ENCODE results near the gene MRPS7. TPM values are rescaled to one million over a fixed set of nuclear protein-coding genes. Genes with fewer than 3 reads are reported as not detected.

MRPS7 gene
- total RNA-seq, 5 donors from 2014 or later (not counting 1 experiment from before 2014, with no cell fraction given) = 29.8 to 39.4 (median 33.6) TPM

DNA sequence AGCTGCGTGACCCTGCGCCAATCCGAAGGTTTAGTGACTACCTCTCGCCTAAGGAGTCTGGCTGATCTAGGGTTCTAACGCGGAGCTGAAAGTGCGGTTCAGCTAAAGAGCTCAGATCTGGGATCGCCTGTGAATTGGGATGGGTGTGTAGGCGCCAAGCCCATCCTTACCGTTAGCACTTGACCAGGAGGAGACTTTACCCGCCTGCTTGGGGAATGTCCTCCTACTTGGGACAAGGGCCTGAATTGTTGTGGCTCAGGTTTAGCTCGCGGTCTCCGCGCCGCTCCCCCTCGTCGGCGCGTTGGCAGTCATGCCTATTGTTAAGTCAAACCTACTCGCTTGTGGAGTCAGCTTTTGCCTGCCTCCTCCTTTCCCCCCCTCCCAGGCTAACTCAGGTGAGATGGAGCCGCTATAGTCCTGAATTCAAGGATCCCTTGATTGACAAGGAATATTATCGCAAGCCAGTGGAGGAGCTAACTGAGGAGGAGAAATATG lies 480 bp downstream of the MRPS7 start:
- DNase-seq (peak in 1 of 35 experiments; percentile 25), ATAC-seq (replicated peaks in 1 of 4) (peak in 1 of 4 experiments; percentile 8)
- H3K4me3 ChIP-seq (ENCODE audit: control insufficient read depth in 1 of 2, extremely low read depth in 1 of 2, low read length in 1 of 2) = peak overlapping the region; percentile 78 to 79
- peaks cover 9 to 40% of the 10 kb centered on the region in 2 donors for H3K36me3 ChIP-seq (ENCODE audit: control insufficient read depth in 2 of 2, extremely low read depth in 1 of 2, insufficient read depth in 1 of 2, low read length in 1 of 2)
- H3K27ac ChIP-seq (ENCODE audit: low read length) = peak overlapping the region; percentile 99
- H3K4me1 Mint-ChIP-seq = peaks cover 46 to 53% (median 50%) of the 10 kb centered on the region in 3 donors
- WGBS (ENCODE audit: insufficient coverage) = 1% methylated on average over 19 of the region's 23 CpGs
- H3K27me3 Mint-ChIP-seq = no peaks in the 10 kb centered on the region
- H3K36me3 Mint-ChIP-seq = peaks cover 15% of the 10 kb centered on the region
- ChIA-PET POLR2A (interaction anchor here (0.6 to 2.8 kb wide), 7 partner anchors 9 to 143 kb away, joined by 3 to 22 read pairs (median 8); partner anchors contain the start of genes GRB2 (in 2 of the 2), MIF4GD (in 2 of the 2) and SLC25A19 (in 1 of the 2)), CTCF (interaction anchor here (0.5 to 4.1 kb wide), 8 partner anchors 9 to 1255 kb away, joined by 3 to 58 read pairs (median 4); partner anchors contain the start of genes MIF4GD (in 1 of the 2) and SLC25A19 (in 1 of the 2))
- peak overlapping the region; percentile 94 to 97 (median 95) for H3K4me3 Mint-ChIP-seq
- H3K27me3 ChIP-seq (replicated peaks in 1 of 2; ENCODE audit: control insufficient read depth in 2 of 2, extremely low read depth in 1 of 2, insufficient read depth in 2 of 2, low read length in 1 of 2) = no peaks in the 10 kb centered on the region
- peaks cover 22 to 32% of the 10 kb centered on the region in 2 experiments for H3K4me1 ChIP-seq (ENCODE audit: control insufficient read depth in 1 of 2, extremely low read depth in 1 of 2, insufficient read depth in 2 of 2, low read length in 2 of 2)
- H3K27ac Mint-ChIP-seq = peak overlapping the region; percentile 99 to 100
- no peaks in the 10 kb centered on the region for H3K9me3 ChIP-seq
- H3K9me3 Mint-ChIP-seq = no peaks in the 10 kb centered on the region

DNA sequence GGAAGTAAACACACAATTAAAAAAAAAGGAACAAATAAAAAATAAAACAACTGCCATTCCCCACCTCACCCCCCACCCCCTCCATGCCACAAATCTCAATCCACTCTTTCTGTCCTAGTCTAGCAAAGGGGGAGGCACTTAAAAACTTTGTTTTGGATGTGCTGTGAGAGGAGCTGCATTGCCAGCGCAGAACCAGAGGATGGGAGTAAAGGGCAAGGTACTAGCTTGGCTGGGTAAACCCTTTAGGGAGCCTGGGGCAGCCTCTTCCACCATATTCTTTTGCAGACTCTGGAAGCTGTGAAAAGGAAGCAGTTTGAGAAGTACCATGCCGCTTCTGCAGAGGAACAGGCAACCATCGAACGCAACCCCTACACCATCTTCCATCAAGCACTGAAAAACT lies 1.4 kb downstream of the MRPS7 start:
- Mint-ChIP-seq H3K27me3 (no peaks in the 10 kb centered on the region), H3K4me3 (peak overlapping the region; percentile 94 to 97 (median 95)), H3K36me3 (peaks cover 19% of the 10 kb centered on the region), H3K4me1 (peaks cover 38 to 47% (median 47%) of the 10 kb centered on the region in 3 donors), H3K27ac (peak overlapping the region in 1 of 2 donors; percentile 100), H3K9me3 (no peaks in the 10 kb centered on the region)
- no peak for DNase-seq
- Histone ChIP-seq H3K4me1 (ENCODE audit: control insufficient read depth in 1 of 2, extremely low read depth in 1 of 2, insufficient read depth in 2 of 2, low read length in 2 of 2) (peaks cover 22 to 32% of the 10 kb centered on the region in 2 experiments), H3K27me3 (replicated peaks in 1 of 2; ENCODE audit: control insufficient read depth in 2 of 2, extremely low read depth in 1 of 2, insufficient read depth in 2 of 2, low read length in 1 of 2) (no peaks in the 10 kb centered on the region), H3K36me3 (ENCODE audit: control insufficient read depth in 2 of 2, extremely low read depth in 1 of 2, insufficient read depth in 1 of 2, low read length in 1 of 2) (peaks cover 9 to 44% of the 10 kb centered on the region in 2 donors), H3K9me3 (no peaks in the 10 kb centered on the region), H3K27ac (ENCODE audit: low read length) (no peak overlapping the region), H3K4me3 (ENCODE audit: control insufficient read depth in 1 of 2, extremely low read depth in 1 of 2, low read length in 1 of 2) (no peak overlapping the region)
- no CpG with 5 or more reads among the region's 4 CpGs for WGBS (ENCODE audit: insufficient coverage)
- ATAC-seq (replicated peaks in 1 of 4) = no peak
- ChIA-PET POLR2A (interaction anchor here (0.6 to 2.6 kb wide), 5 partner anchors 8 to 374 kb away, joined by 3 to 22 read pairs (median 6); partner anchors contain the start of genes MIF4GD (in 1 of the 2) and SLC25A19 (in 1 of the 2)), CTCF (interaction anchor here (0.5 to 4.1 kb wide), 6 partner anchors 8 to 742 kb away, joined by 4 to 58 read pairs (median 5); partner anchors contain the start of genes GRB2 (in 1 of the 2) and MIF4GD (in 1 of the 2))

DNA sequence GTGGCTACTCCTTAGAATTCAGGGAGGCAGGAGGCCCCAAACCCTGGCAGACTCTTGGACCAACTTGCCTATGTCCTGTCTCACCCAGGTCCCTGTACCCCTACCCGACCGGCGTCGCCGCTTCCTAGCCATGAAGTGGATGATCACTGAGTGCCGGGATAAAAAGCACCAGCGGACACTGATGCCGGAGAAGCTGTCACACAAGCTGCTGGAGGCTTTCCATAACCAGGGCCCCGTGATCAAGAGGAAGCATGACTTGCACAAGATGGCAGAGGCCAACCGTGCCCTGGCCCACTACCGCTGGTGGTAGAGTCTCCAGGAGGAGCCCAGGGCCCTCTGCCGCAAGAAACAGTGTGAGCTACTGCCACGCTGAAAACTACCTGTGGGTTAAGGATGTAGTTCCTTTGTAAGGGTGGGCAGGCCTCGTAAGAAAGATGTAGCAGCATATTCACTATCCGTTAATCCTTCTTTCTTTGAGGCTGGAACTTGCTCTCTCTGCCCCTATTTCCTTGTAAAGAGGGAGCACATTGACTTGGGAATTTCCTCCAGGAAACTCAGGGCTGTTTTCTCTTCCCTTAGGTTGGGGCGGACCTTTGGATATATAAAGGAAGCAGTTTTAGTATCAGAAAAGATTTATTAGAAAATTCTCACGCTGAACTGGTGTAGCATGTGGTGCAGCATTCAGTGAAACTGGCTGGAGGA lies 4.1 kb downstream of the MRPS7 start:
- Histone ChIP-seq H3K4me3 (ENCODE audit: control insufficient read depth in 1 of 2, extremely low read depth in 1 of 2, low read length in 1 of 2) (no peak overlapping the region), H3K27ac (ENCODE audit: low read length) (no peak overlapping the region), H3K9me3 (no peaks in the 10 kb centered on the region), H3K27me3 (replicated peaks in 1 of 2; ENCODE audit: control insufficient read depth in 2 of 2, extremely low read depth in 1 of 2, insufficient read depth in 2 of 2, low read length in 1 of 2) (no peaks in the 10 kb centered on the region), H3K36me3 (ENCODE audit: control insufficient read depth in 2 of 2, extremely low read depth in 1 of 2, insufficient read depth in 1 of 2, low read length in 1 of 2) (peaks cover 9 to 44% of the 10 kb centered on the region in 2 donors), H3K4me1 (ENCODE audit: control insufficient read depth in 1 of 2, extremely low read depth in 1 of 2, insufficient read depth in 2 of 2, low read length in 2 of 2) (peaks cover 9 to 31% of the 10 kb centered on the region in 2 experiments)
- POLR2A ChIA-PET = interaction anchor here (0.5 to 1.4 kb wide), 2 partner anchors 23 to 193 kb away, joined by 3 read pairs; partner anchors contain the start of gene SLC25A19 (in 1 of the 2)
- H3K27me3 Mint-ChIP-seq = no peaks in the 10 kb centered on the region
- no peak overlapping the region for H3K27ac Mint-ChIP-seq
- 92% methylated on average over 12 of the region's 17 CpGs for WGBS (ENCODE audit: insufficient coverage)
- H3K4me1 Mint-ChIP-seq = peaks cover 24 to 38% (median 33%) of the 10 kb centered on the region in 3 donors
- DNase-seq (no peak), ATAC-seq (replicated peaks in 1 of 4) (no peak)
- peaks cover 15% of the 10 kb centered on the region for H3K36me3 Mint-ChIP-seq
- H3K9me3 Mint-ChIP-seq = no peaks in the 10 kb centered on the region
- H3K4me3 Mint-ChIP-seq = no peak overlapping the region
- CTCF ChIA-PET = no interaction called here

DNA sequence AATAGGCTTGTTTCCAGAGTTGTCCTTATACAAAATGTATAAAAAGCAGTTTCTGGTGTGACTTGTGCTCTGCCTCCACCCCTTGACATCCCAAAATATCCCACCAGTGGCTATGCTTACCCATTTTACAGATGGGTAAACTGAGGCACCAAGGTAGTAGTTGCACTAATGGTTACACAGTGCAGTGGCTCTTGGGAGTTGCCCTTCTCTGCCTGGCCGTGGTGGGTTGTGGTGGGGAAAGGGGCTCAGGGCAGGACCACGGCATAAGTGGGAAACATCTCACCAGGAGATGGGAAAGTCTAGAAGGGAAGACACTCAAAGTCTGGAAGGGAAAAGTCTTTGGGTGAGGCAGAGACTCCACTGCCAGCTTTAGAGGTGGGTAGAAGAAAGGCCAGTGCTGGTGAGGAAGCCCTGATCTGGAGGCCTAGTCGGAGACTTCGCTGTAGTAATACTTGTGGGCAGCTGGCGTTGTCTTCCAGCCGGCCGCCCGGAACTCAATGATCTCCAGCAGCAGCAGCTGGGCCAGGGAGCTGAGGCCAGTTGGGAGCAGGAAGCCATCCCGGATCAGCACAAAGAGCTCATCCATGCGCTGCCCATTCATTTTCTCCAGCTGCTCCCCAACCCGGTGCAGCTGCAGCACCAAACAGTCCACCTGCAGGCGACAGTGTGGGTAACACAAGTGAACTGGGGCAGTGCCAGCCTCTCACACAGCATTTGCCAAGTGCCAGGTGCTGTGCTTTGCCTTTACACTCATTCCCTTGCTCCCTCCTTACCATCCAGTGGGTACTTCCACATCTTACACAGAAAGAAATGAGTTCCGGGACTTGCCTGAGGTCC lies 4.9 kb downstream of the MRPS7 start:
- peaks cover 7 to 31% of the 10 kb centered on the region in 2 experiments for H3K4me1 ChIP-seq (ENCODE audit: control insufficient read depth in 1 of 2, extremely low read depth in 1 of 2, insufficient read depth in 2 of 2, low read length in 2 of 2)
- no peak for DNase-seq
- no peak overlapping the region for H3K27ac Mint-ChIP-seq
- ChIA-PET CTCF (no interaction called here), POLR2A (interaction anchor here (0.5 to 1.4 kb wide), 2 partner anchors 23 to 194 kb away, joined by 3 read pairs; partner anchors contain the start of gene SLC25A19 (in 1 of the 2))
- peaks cover 15% of the 10 kb centered on the region for H3K36me3 Mint-ChIP-seq
- no peak overlapping the region for H3K4me3 Mint-ChIP-seq
- H3K9me3 Mint-ChIP-seq = no peaks in the 10 kb centered on the region
- peaks cover 9 to 44% of the 10 kb centered on the region in 2 donors for H3K36me3 ChIP-seq (ENCODE audit: control insufficient read depth in 2 of 2, extremely low read depth in 1 of 2, insufficient read depth in 1 of 2, low read length in 1 of 2)
- no peak overlapping the region for H3K27ac ChIP-seq (ENCODE audit: low read length)
- 96% methylated on average over 12 of the region's 13 CpGs for WGBS (ENCODE audit: insufficient coverage)
- H3K27me3 Mint-ChIP-seq = no peaks in the 10 kb centered on the region
- H3K27me3 ChIP-seq (replicated peaks in 1 of 2; ENCODE audit: control insufficient read depth in 2 of 2, extremely low read depth in 1 of 2, insufficient read depth in 2 of 2, low read length in 1 of 2) = no peaks in the 10 kb centered on the region
- H3K4me3 ChIP-seq (ENCODE audit: control insufficient read depth in 1 of 2, extremely low read depth in 1 of 2, low read length in 1 of 2) = no peak overlapping the region
- H3K9me3 ChIP-seq = no peaks in the 10 kb centered on the region
- H3K4me1 Mint-ChIP-seq = peaks cover 21 to 32% (median 30%) of the 10 kb centered on the region in 3 donors
- ATAC-seq (replicated peaks in 1 of 4) = no peak

DNA sequence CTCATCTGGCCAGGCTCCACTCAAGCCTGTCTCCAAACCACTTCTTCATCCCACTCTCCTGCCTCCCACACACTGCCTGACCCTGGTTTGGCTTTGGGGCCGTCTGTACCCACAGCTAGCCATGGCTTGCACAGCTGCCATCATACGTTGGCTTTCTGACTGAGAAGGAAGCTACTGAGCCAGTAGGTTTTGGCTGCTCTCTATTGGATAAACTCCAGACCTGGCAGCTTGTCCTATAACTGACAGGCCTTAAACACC lies 5.4 kb downstream of the MRPS7 start:
- no peaks in the 10 kb centered on the region for H3K27me3 ChIP-seq (replicated peaks in 1 of 2; ENCODE audit: control insufficient read depth in 2 of 2, extremely low read depth in 1 of 2, insufficient read depth in 2 of 2, low read length in 1 of 2)

More for the DNA sequence above, 5.4 kb downstream of the MRPS7 start:
- ATAC-seq (replicated peaks in 1 of 4) = no peak
- no peak overlapping the region for H3K27ac ChIP-seq (ENCODE audit: low read length)
- Mint-ChIP-seq H3K9me3 (no peaks in the 10 kb centered on the region), H3K4me1 (peaks cover 25 to 33% (median 30%) of the 10 kb centered on the region in 3 donors), H3K27ac (no peak overlapping the region), H3K36me3 (peaks cover 15% of the 10 kb centered on the region), H3K4me3 (no peak overlapping the region), H3K27me3 (no peaks in the 10 kb centered on the region)
- POLR2A ChIA-PET = no interaction called here
- no peak for DNase-seq
- CTCF ChIA-PET = interaction anchor here in 1 of 2 donors (0.6 kb wide), 1 partner anchor 250 kb away, joined by 4 read pairs; no protein-coding TSS in a partner anchor
- no peak overlapping the region for H3K4me3 ChIP-seq (ENCODE audit: control insufficient read depth in 1 of 2, extremely low read depth in 1 of 2, low read length in 1 of 2)
- no peaks in the 10 kb centered on the region for H3K9me3 ChIP-seq
- peaks cover 7 to 32% of the 10 kb centered on the region in 2 experiments for H3K4me1 ChIP-seq (ENCODE audit: control insufficient read depth in 1 of 2, extremely low read depth in 1 of 2, insufficient read depth in 2 of 2, low read length in 2 of 2)
- H3K36me3 ChIP-seq (ENCODE audit: control insufficient read depth in 2 of 2, extremely low read depth in 1 of 2, insufficient read depth in 1 of 2, low read length in 1 of 2) = peaks cover 9 to 44% of the 10 kb centered on the region in 2 donors
- 88% methylated on average over 2 of the region's 2 CpGs for WGBS (ENCODE audit: insufficient coverage)
